GM23338 (cell line): ENCODE data around the gene OR6N1. TPM values are rescaled to one million over a fixed set of nuclear protein-coding genes. Genes with fewer than 3 reads are reported as not detected.

Experiments
- ATAC-seq: fragments of 200-7000 bp; cut with Tn5 transposase; 3 replicates; pipeline ENCODE4 v1.9.1; 2020
- DNase-seq: peaks from one replicate; pipeline ENCODE4 v3.0.0-alpha.2; 2015; ENCODE audit warnings: low spot score
- H2AFZ ChIP-seq: fragments of 200-600 bp; sonication (generic); 2 replicates; pipeline ENCODE4 v1.8.0; 2016; ENCODE audit warnings: antibody characterized with exemption, mild to moderate bottlenecking, moderate library complexity
- H3F3A ChIP-seq: fragments of 200-600 bp; sonication (generic); replicated peaks from 2 replicates; pipeline ENCODE4 v1.8.0; 2017; ENCODE audit warnings: antibody characterized with exemption, mixed run types, low read depth
- H3K27ac ChIP-seq: fragments of 200-600 bp; sonication (generic); 2 replicates; pipeline ENCODE4 v1.6.1; 2016; ENCODE audit warnings: low read depth
- H3K27me3 ChIP-seq: fragments of 200-600 bp; sonication (generic); 2 replicates; pipeline ENCODE4 v1.8.0; 2016; ENCODE audit warnings: mild to moderate bottlenecking, mixed run types, moderate library complexity; ENCODE audit not compliant: insufficient read depth
- H3K36me3 ChIP-seq: fragments of 200-600 bp; sonication (generic); 2 replicates; pipeline ENCODE4 v1.8.0; 2016; ENCODE audit warnings: mild to moderate bottlenecking; ENCODE audit not compliant: insufficient read depth
- H3K4me1 ChIP-seq: fragments of 200-600 bp; sonication (generic); 2 replicates; pipeline ENCODE4 v1.8.0; 2016; ENCODE audit warnings: mild to moderate bottlenecking, moderate library complexity; ENCODE audit not compliant: insufficient read depth
- H3K4me2 ChIP-seq: fragments of 200-600 bp; sonication (generic); 2 replicates; pipeline ENCODE4 v1.7.1; 2017; ENCODE audit warnings: mixed run types
- H3K4me3 ChIP-seq: fragments of 200-600 bp; sonication (generic); 2 replicates; pipeline ENCODE4 v1.6.1; 2016; ENCODE audit warnings: mixed run types
- H3K79me2 ChIP-seq: fragments of 200-600 bp; sonication (generic); replicated peaks from 2 replicates; pipeline ENCODE4 v1.8.0; 2017; ENCODE audit warnings: mild to moderate bottlenecking; ENCODE audit not compliant: insufficient read depth
- H3K9me2 ChIP-seq: fragments of 200-600 bp; sonication (generic); 2 replicates; pipeline ENCODE4 v1.8.0; 2017; ENCODE audit not compliant: insufficient read depth
- H4K20me1 ChIP-seq: fragments of 200-600 bp; sonication (generic); replicated peaks from 2 replicates; pipeline ENCODE4 v1.8.0; 2017; ENCODE audit warnings: mild to moderate bottlenecking; ENCODE audit not compliant: insufficient read depth
- H3K27ac Mint-ChIP-seq: 2 replicates; pipeline ENCODE4 v1.8.0; 2020; ENCODE audit warnings: inconsistent platforms, mild to moderate bottlenecking, moderate library complexity, mixed read lengths
- H3K27me3 Mint-ChIP-seq: 3 replicates; pipeline ENCODE4 v1.8.0; 2022; ENCODE audit warnings: low read depth, mild to moderate bottlenecking, moderate library complexity, mixed read lengths, inconsistent platforms; ENCODE audit not compliant: insufficient read depth, poor library complexity
- H3K36me3 Mint-ChIP-seq: 3 replicates; pipeline ENCODE4 v1.8.0; 2021; ENCODE audit warnings: low read depth, mild to moderate bottlenecking, inconsistent platforms, moderate library complexity, mixed read lengths
- H3K4me1 Mint-ChIP-seq: 3 replicates; pipeline ENCODE4 v1.8.0; 2020; ENCODE audit warnings: mild to moderate bottlenecking, inconsistent platforms, mixed read lengths
- H3K4me3 Mint-ChIP-seq: 3 replicates; pipeline ENCODE4 v1.8.0; 2021; ENCODE audit warnings: moderate library complexity, mild to moderate bottlenecking, inconsistent platforms, mixed read lengths
- H3K9me3 Mint-ChIP-seq: 3 replicates; pipeline ENCODE4 v1.8.0; 2020; ENCODE audit warnings: moderate library complexity, mild to moderate bottlenecking, inconsistent platforms, mixed read lengths
- CREB1 ChIP-seq: fragments of 250-450 bp; sonication (Bioruptor Pico); IDR thresholded peaks from 2 replicates; pipeline ENCODE4 v1.5.0; 2020; ENCODE audit warnings: low read depth, mild to moderate bottlenecking, moderate library complexity
- EZH2phosphoT487 ChIP-seq: fragments of 200-600 bp; sonication (generic); IDR thresholded peaks from one replicate; pipeline ENCODE4 v1.8.1; 2018; ENCODE audit warnings: antibody characterized with exemption; ENCODE audit not compliant: unreplicated experiment
- JUNB ChIP-seq: IDR thresholded peaks from one replicate; pipeline ENCODE4 v1.6.1; 2016; ENCODE audit warnings: antibody characterized with exemption; ENCODE audit not compliant: unreplicated experiment
- NANOG ChIP-seq: IDR thresholded peaks from 2 replicates; pipeline ENCODE4 v1.6.1; 2016; ENCODE audit warnings: antibody characterized with exemption, borderline replicate concordance
- POLR2AphosphoS5 ChIP-seq: IDR thresholded peaks from 2 replicates; pipeline ENCODE4 v1.6.1; 2016; ENCODE audit warnings: antibody characterized with exemption, low read depth
- STAT1 ChIP-seq: IDR thresholded peaks from one replicate; pipeline ENCODE4 v1.6.1; 2016; ENCODE audit warnings: antibody characterized with exemption; ENCODE audit not compliant: unreplicated experiment
- ZNF114 ChIP-seq: fragments of 250-450 bp; sonication (Bioruptor Pico); IDR thresholded peaks from 2 replicates; pipeline ENCODE4 v1.5.0; 2020; ENCODE audit warnings: mild to moderate bottlenecking, moderate library complexity
- ZNF331 ChIP-seq: fragments of 250-450 bp; sonication (Bioruptor Pico); IDR thresholded peaks from 2 replicates; pipeline ENCODE4 v1.5.0; 2020; ENCODE audit warnings: low read depth, mild to moderate bottlenecking, moderate library complexity
- polyA plus RNA-seq: library from polyadenylated mRNA; unstranded; fragments of >200 nt; fragmentation: Nextera tagmentation; extraction: Ambion mirVana; gene quantifications from 2 replicates; pipeline ENCODE4 v1.2.1, GENCODE V29; 2016
- total RNA-seq: library from RNA; depleted of rRNA; stranded (reverse); fragments of >200 nt; shearing (Covaris generic); gene quantifications from 2 replicates; pipeline ENCODE4 v1.2.3, GENCODE V29; 2014
- TF ChIP-seq, protein P1 (sequence below), 2 experiments: fragments of 200-600 bp in 1 of 2; sonication (generic) in 1 of 2; conservative IDR thresholded peaks; 2 replicates each; pipeline versions ENCODE4 v1.5.1 to v1.6.1; 2016 to 2017; ENCODE audit warnings: antibody characterized with exemption in 2 of 2, low read depth in 2 of 2, mild to moderate bottlenecking in 2 of 2, moderate library complexity in 1 of 2
- TF ChIP-seq, protein P2 (sequence below): IDR thresholded peaks from 2 replicates; pipeline ENCODE4 v1.6.1; 2016; ENCODE audit warnings: antibody characterized with exemption
- TF ChIP-seq, protein P3 (sequence below): IDR thresholded peaks from one replicate; pipeline ENCODE4 v1.6.1; 2018; ENCODE audit warnings: antibody characterized with exemption; ENCODE audit not compliant: unreplicated experiment

Gene OR6N1
- total and polyA plus RNA-seq, 2 experiments from 2014 or later, result not detected

DNA sequence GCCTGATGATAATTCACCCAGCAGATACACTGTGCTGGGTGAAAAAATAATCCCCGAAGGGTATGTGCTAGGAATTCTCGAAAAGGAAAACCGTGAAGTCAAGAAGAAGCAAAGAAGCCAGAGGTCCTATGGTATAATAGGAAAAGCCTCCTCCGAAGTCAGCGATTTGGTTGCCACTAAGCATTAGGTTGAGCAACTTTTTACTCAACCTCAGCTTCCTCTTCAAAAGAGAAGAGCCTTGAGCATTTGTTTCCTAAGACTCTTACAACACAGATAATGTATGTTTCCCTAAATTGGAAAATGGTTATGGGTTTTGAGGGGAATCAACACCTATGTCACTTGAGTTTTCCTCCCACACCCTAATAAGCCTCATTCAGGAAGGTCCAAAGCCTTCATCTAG is 37.9 kb upstream of the OR6N1 start:
- Histone ChIP-seq H3K79me2 (no peaks in the 10 kb centered on the region), H3K27me3 (no peaks in the 10 kb centered on the region), H3K36me3 (no peaks in the 10 kb centered on the region), H3K4me2 (no peak overlapping the region), H3K4me1 (no peaks in the 10 kb centered on the region), H3K9me2 (no peaks in the 10 kb centered on the region), H3F3A (no peaks in the 10 kb centered on the region), H4K20me1 (no peaks in the 10 kb centered on the region), H2AFZ (no peak overlapping the region), H3K4me3 (no peak overlapping the region), H3K27ac (no peak overlapping the region)
- Mint-ChIP-seq H3K4me1 (no peaks in the 10 kb centered on the region), H3K27me3 (peaks cover 2% of the 10 kb centered on the region), H3K9me3 (no peaks in the 10 kb centered on the region), H3K27ac (no peak overlapping the region), H3K36me3 (no peaks in the 10 kb centered on the region), H3K4me3 (no peak overlapping the region)
- DNase-seq, result no peak
- no peak for TF ChIP-seq EZH2phosphoT487
- TF ChIP-seq, protein P1, sequence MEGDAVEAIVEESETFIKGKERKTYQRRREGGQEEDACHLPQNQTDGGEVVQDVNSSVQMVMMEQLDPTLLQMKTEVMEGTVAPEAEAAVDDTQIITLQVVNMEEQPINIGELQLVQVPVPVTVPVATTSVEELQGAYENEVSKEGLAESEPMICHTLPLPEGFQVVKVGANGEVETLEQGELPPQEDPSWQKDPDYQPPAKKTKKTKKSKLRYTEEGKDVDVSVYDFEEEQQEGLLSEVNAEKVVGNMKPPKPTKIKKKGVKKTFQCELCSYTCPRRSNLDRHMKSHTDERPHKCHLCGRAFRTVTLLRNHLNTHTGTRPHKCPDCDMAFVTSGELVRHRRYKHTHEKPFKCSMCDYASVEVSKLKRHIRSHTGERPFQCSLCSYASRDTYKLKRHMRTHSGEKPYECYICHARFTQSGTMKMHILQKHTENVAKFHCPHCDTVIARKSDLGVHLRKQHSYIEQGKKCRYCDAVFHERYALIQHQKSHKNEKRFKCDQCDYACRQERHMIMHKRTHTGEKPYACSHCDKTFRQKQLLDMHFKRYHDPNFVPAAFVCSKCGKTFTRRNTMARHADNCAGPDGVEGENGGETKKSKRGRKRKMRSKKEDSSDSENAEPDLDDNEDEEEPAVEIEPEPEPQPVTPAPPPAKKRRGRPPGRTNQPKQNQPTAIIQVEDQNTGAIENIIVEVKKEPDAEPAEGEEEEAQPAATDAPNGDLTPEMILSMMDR (conservative IDR thresholded peaks at IDR 0.05; ENCODE audit: low read depth in 2 of 2), result no peak
- no peak for TF ChIP-seq STAT1
- no peak for TF ChIP-seq ZNF114 (CRISPR knock-in tag)
- TF ChIP-seq, protein P2, sequence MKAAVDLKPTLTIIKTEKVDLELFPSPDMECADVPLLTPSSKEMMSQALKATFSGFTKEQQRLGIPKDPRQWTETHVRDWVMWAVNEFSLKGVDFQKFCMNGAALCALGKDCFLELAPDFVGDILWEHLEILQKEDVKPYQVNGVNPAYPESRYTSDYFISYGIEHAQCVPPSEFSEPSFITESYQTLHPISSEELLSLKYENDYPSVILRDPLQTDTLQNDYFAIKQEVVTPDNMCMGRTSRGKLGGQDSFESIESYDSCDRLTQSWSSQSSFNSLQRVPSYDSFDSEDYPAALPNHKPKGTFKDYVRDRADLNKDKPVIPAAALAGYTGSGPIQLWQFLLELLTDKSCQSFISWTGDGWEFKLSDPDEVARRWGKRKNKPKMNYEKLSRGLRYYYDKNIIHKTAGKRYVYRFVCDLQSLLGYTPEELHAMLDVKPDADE, result no peak
- TF ChIP-seq POLR2AphosphoS5, result no peak
- TF ChIP-seq NANOG, result no peak
- no peak for TF ChIP-seq ZNF331
- no peak for TF ChIP-seq CREB1 (CRISPR knock-in tag)
- TF ChIP-seq, protein P3, sequence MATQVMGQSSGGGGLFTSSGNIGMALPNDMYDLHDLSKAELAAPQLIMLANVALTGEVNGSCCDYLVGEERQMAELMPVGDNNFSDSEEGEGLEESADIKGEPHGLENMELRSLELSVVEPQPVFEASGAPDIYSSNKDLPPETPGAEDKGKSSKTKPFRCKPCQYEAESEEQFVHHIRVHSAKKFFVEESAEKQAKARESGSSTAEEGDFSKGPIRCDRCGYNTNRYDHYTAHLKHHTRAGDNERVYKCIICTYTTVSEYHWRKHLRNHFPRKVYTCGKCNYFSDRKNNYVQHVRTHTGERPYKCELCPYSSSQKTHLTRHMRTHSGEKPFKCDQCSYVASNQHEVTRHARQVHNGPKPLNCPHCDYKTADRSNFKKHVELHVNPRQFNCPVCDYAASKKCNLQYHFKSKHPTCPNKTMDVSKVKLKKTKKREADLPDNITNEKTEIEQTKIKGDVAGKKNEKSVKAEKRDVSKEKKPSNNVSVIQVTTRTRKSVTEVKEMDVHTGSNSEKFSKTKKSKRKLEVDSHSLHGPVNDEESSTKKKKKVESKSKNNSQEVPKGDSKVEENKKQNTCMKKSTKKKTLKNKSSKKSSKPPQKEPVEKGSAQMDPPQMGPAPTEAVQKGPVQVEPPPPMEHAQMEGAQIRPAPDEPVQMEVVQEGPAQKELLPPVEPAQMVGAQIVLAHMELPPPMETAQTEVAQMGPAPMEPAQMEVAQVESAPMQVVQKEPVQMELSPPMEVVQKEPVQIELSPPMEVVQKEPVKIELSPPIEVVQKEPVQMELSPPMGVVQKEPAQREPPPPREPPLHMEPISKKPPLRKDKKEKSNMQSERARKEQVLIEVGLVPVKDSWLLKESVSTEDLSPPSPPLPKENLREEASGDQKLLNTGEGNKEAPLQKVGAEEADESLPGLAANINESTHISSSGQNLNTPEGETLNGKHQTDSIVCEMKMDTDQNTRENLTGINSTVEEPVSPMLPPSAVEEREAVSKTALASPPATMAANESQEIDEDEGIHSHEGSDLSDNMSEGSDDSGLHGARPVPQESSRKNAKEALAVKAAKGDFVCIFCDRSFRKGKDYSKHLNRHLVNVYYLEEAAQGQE, result no peak
- no peak for TF ChIP-seq JUNB
- no peak for ATAC-seq

DNA sequence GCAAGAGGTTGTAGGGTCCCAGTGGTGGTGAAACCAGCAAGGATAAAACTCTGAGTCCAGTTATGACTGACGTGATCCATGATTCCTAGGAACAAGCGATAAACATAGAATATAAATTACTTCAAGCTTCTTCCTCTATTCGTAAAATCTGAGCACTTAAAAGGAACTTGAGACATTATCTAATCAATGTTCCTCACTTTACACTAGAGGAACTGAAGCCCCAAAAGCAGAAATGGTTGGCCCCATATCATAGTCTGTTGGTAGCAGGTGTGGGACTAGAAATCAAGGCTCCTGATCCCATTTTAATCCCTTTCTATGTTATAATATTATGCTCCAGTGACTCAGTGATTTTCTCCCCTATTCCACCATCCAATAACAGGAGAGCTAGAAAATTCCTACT is 37.3 kb upstream of the OR6N1 start:
- no peak for DNase-seq
- Histone ChIP-seq H3K79me2 (no peaks in the 10 kb centered on the region), H3K36me3 (no peaks in the 10 kb centered on the region), H2AFZ (no peak overlapping the region), H3K27me3 (no peaks in the 10 kb centered on the region), H3K9me2 (no peaks in the 10 kb centered on the region), H3K4me3 (no peak overlapping the region), H3K27ac (no peak overlapping the region), H3K4me2 (no peak overlapping the region), H3F3A (no peaks in the 10 kb centered on the region), H4K20me1 (no peaks in the 10 kb centered on the region), H3K4me1 (no peaks in the 10 kb centered on the region)
- Mint-ChIP-seq H3K4me1 (no peaks in the 10 kb centered on the region), H3K27ac (no peak overlapping the region), H3K4me3 (no peak overlapping the region), H3K27me3 (peaks cover 2% of the 10 kb centered on the region), H3K9me3 (no peaks in the 10 kb centered on the region), H3K36me3 (no peaks in the 10 kb centered on the region)
- no peak for ATAC-seq
- TF ChIP-seq, protein P1 (conservative IDR thresholded peaks at IDR 0.05; ENCODE audit: low read depth in 2 of 2), result no peak
- TF ChIP-seq STAT1 (no peak), NANOG (no peak), EZH2phosphoT487 (no peak), ZNF114 (CRISPR knock-in tag) (no peak)
- TF ChIP-seq, protein P3, result no peak
